Esophagus muscularis mucosa (tissue), 4 donors: ENCODE data around the gene SOAT2.

ENCODE experiments used
- EP300 ChIP-seq: sonication (generic); formaldehyde crosslinking; IDR thresholded peaks from one replicate; pipeline ENCODE4 v1.6.1; 2017; ENCODE audit warnings: antibody characterized with exemption
- POLR2A ChIP-seq: fragments of 450-650 bp; IDR thresholded peaks from one replicate; pipeline ENCODE4 v1.6.1; 2017; ENCODE audit warnings: antibody characterized with exemption, moderate library complexity, mild to moderate bottlenecking, low read depth
- TF ChIP-seq, protein P1 (sequence below), 3 experiments: fragments of 200-600 bp in 2 of 3; fragments of 450-650 bp in 1 of 3; sonication (generic) in 2 of 3; IDR thresholded peaks; one replicate each; pipeline ENCODE4 v1.5.1; 2017 to 2019; ENCODE audit warnings: antibody characterized with exemption in 3 of 3, mild to moderate bottlenecking in 2 of 3, moderate library complexity in 1 of 3

DNA sequence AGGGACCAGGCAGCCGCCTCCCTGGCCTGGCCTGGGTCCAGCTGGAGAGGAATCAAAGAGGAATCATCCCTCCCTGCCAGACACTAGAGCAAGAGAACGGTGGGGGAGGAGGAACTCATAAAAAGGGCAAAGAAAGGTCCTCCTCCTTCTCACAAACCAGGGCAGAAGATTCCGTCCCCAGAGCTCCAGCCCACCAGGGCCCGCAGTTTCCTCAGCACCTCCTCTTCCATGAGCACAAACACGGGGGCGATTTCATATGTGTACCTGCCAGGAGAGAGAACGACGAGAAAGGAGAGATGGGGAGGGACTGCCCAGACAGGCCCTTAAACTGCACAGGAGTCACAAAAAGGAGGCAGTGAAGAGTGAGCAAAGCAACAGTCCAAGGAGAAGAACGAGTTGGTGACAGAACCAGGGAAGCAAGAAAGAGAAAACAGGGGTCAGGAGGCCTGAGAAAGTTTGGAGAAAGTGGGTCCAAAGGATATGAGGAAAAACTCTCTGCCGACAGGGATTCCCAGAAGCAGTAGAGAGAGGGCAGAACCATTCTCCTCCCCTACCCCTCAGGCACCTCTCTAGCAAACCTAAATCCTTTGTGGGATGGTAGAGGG, 68.5 kb downstream of the SOAT2 start:
- TF ChIP-seq POLR2A (no peak), EP300 (no peak)
- TF ChIP-seq, protein P1, sequence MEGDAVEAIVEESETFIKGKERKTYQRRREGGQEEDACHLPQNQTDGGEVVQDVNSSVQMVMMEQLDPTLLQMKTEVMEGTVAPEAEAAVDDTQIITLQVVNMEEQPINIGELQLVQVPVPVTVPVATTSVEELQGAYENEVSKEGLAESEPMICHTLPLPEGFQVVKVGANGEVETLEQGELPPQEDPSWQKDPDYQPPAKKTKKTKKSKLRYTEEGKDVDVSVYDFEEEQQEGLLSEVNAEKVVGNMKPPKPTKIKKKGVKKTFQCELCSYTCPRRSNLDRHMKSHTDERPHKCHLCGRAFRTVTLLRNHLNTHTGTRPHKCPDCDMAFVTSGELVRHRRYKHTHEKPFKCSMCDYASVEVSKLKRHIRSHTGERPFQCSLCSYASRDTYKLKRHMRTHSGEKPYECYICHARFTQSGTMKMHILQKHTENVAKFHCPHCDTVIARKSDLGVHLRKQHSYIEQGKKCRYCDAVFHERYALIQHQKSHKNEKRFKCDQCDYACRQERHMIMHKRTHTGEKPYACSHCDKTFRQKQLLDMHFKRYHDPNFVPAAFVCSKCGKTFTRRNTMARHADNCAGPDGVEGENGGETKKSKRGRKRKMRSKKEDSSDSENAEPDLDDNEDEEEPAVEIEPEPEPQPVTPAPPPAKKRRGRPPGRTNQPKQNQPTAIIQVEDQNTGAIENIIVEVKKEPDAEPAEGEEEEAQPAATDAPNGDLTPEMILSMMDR (IDR thresholded peaks at IDR 0.05): no peak
